Neural cell (in vitro differentiated cells): ENCODE results near the gene EEF2KMT. TPM values are rescaled to one million over a fixed set of nuclear protein-coding genes. Genes with fewer than 3 reads are reported as not detected.
A peak's percentile ranks its signal among the peaks of the same experiment; 100 is the strongest.
"Not testable (repeated sequence)": the region's sequence is repeated elsewhere in the genome, so short reads cannot be mapped to it uniquely, and the experiment has no call there.

ENCODE experiments used
- H2AFZ ChIP-seq: fragments of 200-600, 300-800 bp; sonication (generic), shearing (Covaris generic); 2 replicates; pipeline ENCODE4 v1.6.0; 2014; ENCODE audit warnings: low read depth, mild to moderate bottlenecking, antibody characterized with exemption, low read length, moderate library complexity
- H3F3A ChIP-seq: fragments of 200-600 bp; shearing (Covaris generic); 2 replicates; pipeline ENCODE4 v1.6.1; 2016; ENCODE audit warnings: mild to moderate bottlenecking, moderate library complexity, mixed read lengths, antibody characterized with exemption, low read length; ENCODE audit not compliant: insufficient read depth, poor library complexity, severe bottlenecking
- H3K27ac ChIP-seq: fragments of 200-600, 300-800 bp; sonication (generic), shearing (Covaris generic); 2 replicates; pipeline ENCODE4 v1.5.1; 2014; ENCODE audit warnings: mild to moderate bottlenecking, low read length, moderate library complexity
- H3K27me3 ChIP-seq: fragments of 300-800, 200-600 bp; sonication (generic), shearing (Covaris generic); 2 replicates; pipeline ENCODE4 v1.6.0; 2014; ENCODE audit warnings: mild to moderate bottlenecking, low read depth, low read length, moderate library complexity; ENCODE audit not compliant: insufficient read depth
- H3K36me3 ChIP-seq: fragments of 300-800, 200-600 bp; sonication (generic), shearing (Covaris generic); 2 replicates; pipeline ENCODE4 v1.5.1; 2014; ENCODE audit warnings: mild to moderate bottlenecking, antibody characterized with exemption, low read length, moderate library complexity; ENCODE audit not compliant: insufficient read depth
- H3K4me2 ChIP-seq: fragments of 300-800, 200-600 bp; sonication (generic), shearing (Covaris generic); 2 replicates; pipeline ENCODE4 v1.6.0; 2014; ENCODE audit warnings: mild to moderate bottlenecking, low read length
- H3K4me3 ChIP-seq: fragments of 300-800, 200-600 bp; sonication (generic), shearing (Covaris generic); 2 replicates; pipeline ENCODE4 v1.5.1; 2014; ENCODE audit warnings: mild to moderate bottlenecking, low read length, moderate library complexity
- H3K79me2 ChIP-seq: fragments of 200-600 bp; shearing (Covaris generic); replicated peaks from 2 replicates; pipeline ENCODE4 v1.6.0; 2014; ENCODE audit warnings: mild to moderate bottlenecking, low read length, moderate library complexity; ENCODE audit not compliant: insufficient read depth
- H3K9ac ChIP-seq: fragments of 300-800, 200-600 bp; sonication (generic), shearing (Covaris generic); 2 replicates; pipeline ENCODE4 v1.6.1; 2016; ENCODE audit warnings: mild to moderate bottlenecking, low read length, mixed read lengths
- H3K9me2 ChIP-seq: fragments of 200-600 bp; shearing (Covaris generic); 2 replicates; pipeline ENCODE4 v1.6.1; 2016; ENCODE audit warnings: mild to moderate bottlenecking, low read length, mixed read lengths; ENCODE audit not compliant: insufficient read depth
- H3K9me3 ChIP-seq: fragments of 200-600, 300-800 bp; sonication (generic), shearing (Covaris generic); 2 replicates; pipeline ENCODE4 v1.6.1; 2016; ENCODE audit warnings: mild to moderate bottlenecking, mixed run types, low read length, moderate library complexity, mixed read lengths
- H4K20me1 ChIP-seq: fragments of 200-600 bp; shearing (Covaris generic); 2 replicates; pipeline ENCODE4 v1.6.1; 2016; ENCODE audit warnings: mild to moderate bottlenecking, mixed run types; ENCODE audit not compliant: insufficient read depth
- CTCF ChIP-seq: fragments of 450-650 bp; IDR thresholded peaks from 2 replicates; pipeline ENCODE4 v1.5.1; 2014; ENCODE audit warnings: antibody characterized with exemption, mild to moderate bottlenecking, moderate library complexity; ENCODE audit not compliant: poor library complexity, severe bottlenecking
- EP300 ChIP-seq: fragments of 450-650 bp; conservative IDR thresholded peaks from 2 replicates; pipeline ENCODE4 v1.6.1; 2014; ENCODE audit warnings: antibody characterized with exemption, mild to moderate bottlenecking, moderate library complexity; ENCODE audit not compliant: poor library complexity, severe bottlenecking
- EZH2 ChIP-seq: fragments of 200-600, 300-800 bp; shearing (Covaris generic), sonication (generic); IDR thresholded peaks from 2 replicates; pipeline ENCODE4 v1.6.1; 2014; ENCODE audit warnings: antibody characterized with exemption, low read length, borderline replicate concordance, mild to moderate bottlenecking; ENCODE audit not compliant: insufficient read depth, poor library complexity, severe bottlenecking
- MXI1 ChIP-seq: fragments of 450-650 bp; conservative IDR thresholded peaks from 2 replicates; pipeline ENCODE4 v1.6.1; 2014; ENCODE audit warnings: antibody characterized with exemption, mild to moderate bottlenecking; ENCODE audit not compliant: poor library complexity, severe bottlenecking
- POLR2AphosphoS5 ChIP-seq: IDR thresholded peaks from 2 replicates; pipeline ENCODE4 v1.6.1; 2012
- RAD21 ChIP-seq: fragments of 450-650 bp; conservative IDR thresholded peaks from 2 replicates; pipeline ENCODE4 v1.6.1; 2014; ENCODE audit warnings: antibody characterized with exemption, mild to moderate bottlenecking, moderate library complexity
- REST ChIP-seq: IDR thresholded peaks from 2 replicates; pipeline ENCODE4 v1.6.1; 2012; ENCODE audit warnings: borderline replicate concordance
- SMC3 ChIP-seq: fragments of 450-650 bp; conservative IDR thresholded peaks from 2 replicates; pipeline ENCODE4 v1.6.1; 2014; ENCODE audit warnings: antibody characterized with exemption, mild to moderate bottlenecking, moderate library complexity; ENCODE audit not compliant: poor library complexity
- TAF1 ChIP-seq: IDR thresholded peaks from 2 replicates; pipeline ENCODE4 v1.6.1; 2012; ENCODE audit warnings: low read depth
- polyA plus RNA-seq: library from polyadenylated mRNA; depleted of rRNA; stranded (reverse); fragments of >200 nt; gene quantifications from 2 replicates; pipeline ENCODE4 v1.2.3, GENCODE V29; 2014

Gene EEF2KMT
- polyA plus RNA-seq, 1 donor from 2014 or later: 4.6 TPM

GRCh38 chr16:5108505-5109158, 11.0 kb upstream of the EEF2KMT start:
- H3K9me3 ChIP-seq: no peaks in the 10 kb centered on the region
- H3K27ac ChIP-seq: no peak overlapping the region
- H3F3A ChIP-seq: no peaks in the 10 kb centered on the region
- no peaks in the 10 kb centered on the region for H3K9me2 ChIP-seq
- H4K20me1 ChIP-seq: no peaks in the 10 kb centered on the region
- no peak overlapping the region for H3K4me3 ChIP-seq
- no peak overlapping the region for H2AFZ ChIP-seq
- H3K27me3 ChIP-seq: no peaks in the 10 kb centered on the region
- TF ChIP-seq REST (no peak), SMC3 (no peak), MXI1 (no peak), CTCF (no peak), RAD21 (no peak), EP300 (no peak), TAF1 (no peak), POLR2AphosphoS5 (no peak), EZH2 (no peak)
- no peak overlapping the region for H3K4me2 ChIP-seq
- no peaks in the 10 kb centered on the region for H3K79me2 ChIP-seq
- H3K9ac ChIP-seq: no peak overlapping the region
- no peaks in the 10 kb centered on the region for H3K36me3 ChIP-seq

GRCh38 chr16:5105039-5105438, 7.4 kb upstream of the EEF2KMT start:
- H3K79me2 ChIP-seq, H3K9me3 ChIP-seq, H3K27me3 ChIP-seq, H3K4me2 ChIP-seq, H3K9ac ChIP-seq, H3K9me2 ChIP-seq, H3F3A ChIP-seq, H3K4me3 ChIP-seq, H4K20me1 ChIP-seq, H3K27ac ChIP-seq, H3K36me3 ChIP-seq, H2AFZ ChIP-seq: not testable (repeated sequence)

GRCh38 chr16:5103296-5104032, 5.9 kb upstream of the EEF2KMT start:
- not testable (repeated sequence) for H3K9me3 ChIP-seq, H3K27me3 ChIP-seq, H3K4me3 ChIP-seq, H2AFZ ChIP-seq, H3K36me3 ChIP-seq, H3K79me2 ChIP-seq, H4K20me1 ChIP-seq, H3K27ac ChIP-seq, H3K9me2 ChIP-seq, H3K4me2 ChIP-seq, H3F3A ChIP-seq, H3K9ac ChIP-seq

GRCh38 chr16:5099174-5099573, 1.6 kb upstream of the EEF2KMT start:
- H3K79me2 ChIP-seq, H3K27ac ChIP-seq: not testable (repeated sequence)

More at GRCh38 chr16:5099174-5099573, 1.6 kb upstream of the EEF2KMT start:
- H4K20me1 ChIP-seq, H3K27me3 ChIP-seq, H2AFZ ChIP-seq, H3K9ac ChIP-seq, H3F3A ChIP-seq, H3K9me2 ChIP-seq, H3K36me3 ChIP-seq, H3K4me2 ChIP-seq, H3K9me3 ChIP-seq: not testable (repeated sequence)
- peak overlapping the region; percentile 68 for H3K4me3 ChIP-seq
